Measurements from ENCODE around the gene CAMTA1. TPM values are rescaled to one million over a fixed set of nuclear protein-coding genes. Genes with fewer than 3 reads are reported as not detected.

The CAMTA1 gene
- total and polyA plus RNA-seq, 9 of the 15 experiments (the other 6 are each of a cell fraction or from before 2014, with no cell fraction given) = 43.9 to 161 (median 65.9) TPM

- Histone ChIP-seq H3K27me3 (ENCODE audit: control insufficient read depth in 2 of 2, insufficient read depth in 2 of 2, low read length in 2 of 2) (no peaks in the 10 kb centered on the region), H4K20me1 (replicated peaks; ENCODE audit: control insufficient read depth, insufficient read depth, low read length) (peaks cover 19% of the 10 kb centered on the region; the same call in 1 of the 2 replicates), H3K36me3 (ENCODE audit: control insufficient read depth, insufficient read depth, low read length) (no peaks in the 10 kb centered on the region), H3K27ac (ENCODE audit: extremely low read depth, low read depth, low read length) (no peak overlapping the region), H2AFZ (ENCODE audit: low read depth, low read length) (no peak overlapping the region), H3K9ac (ENCODE audit: insufficient read depth in 1 of 2, low read depth in 2 of 2, low read length in 2 of 2) (no peak overlapping the region), H3K4me3 (no peak overlapping the region), H3K9me1 (ENCODE audit: control insufficient read depth, insufficient read depth, low read length) (no peaks in the 10 kb centered on the region), H3K4me1 (replicated peaks in 1 of 2; ENCODE audit: control insufficient read depth in 2 of 2, insufficient read depth in 2 of 2, low read length in 2 of 2) (peaks cover 3 to 18% of the 10 kb centered on the region in 2 experiments; a peak in 4 of 5 replicates), H3K9me3 (replicated peaks; ENCODE audit: control insufficient read depth, insufficient read depth, low read depth, low read length) (no peaks in the 10 kb centered on the region), H3K79me2 (ENCODE audit: control insufficient read depth, insufficient read depth, low read length) (peaks cover 44% of the 10 kb centered on the region; the same call in 2 of the 3 replicates), H3K4me2 (ENCODE audit: insufficient read depth, low read length) (no peak overlapping the region)
- POLR2A ChIA-PET = interaction anchor here (1.7 to 2.9 kb wide), 3 partner anchors 9 to 34 kb away, joined by 4 to 13 read pairs (median 6); no protein-coding TSS in a partner anchor
- peak; percentile 38 for ATAC-seq
- no peak for FAIRE-seq
- no TSS peak for BruUV-seq (replicated peaks)
- TF ChIP-seq DPF2 (IDR thresholded peaks at IDR 0.05) = no peak
- TF ChIP-seq ZBTB34 (CRISPR knock-in tag; IDR thresholded peaks at IDR 0.05) = no peak
- TF ChIP-seq DLX4 (CRISPR knock-in tag; IDR thresholded peaks at IDR 0.05) = no peak
- TF ChIP-seq ZNF23 (CRISPR knock-in tag; IDR thresholded peaks at IDR 0.05) = no peak
- no peak for TF ChIP-seq SMAD4 (CRISPR knock-in tag; conservative IDR thresholded peaks at IDR 0.05)
- no peak for TF ChIP-seq BMI1 (IDR thresholded peaks at IDR 0.05; ENCODE audit: low read length)
- no peak for TF ChIP-seq MECOM (CRISPR knock-in tag; IDR thresholded peaks at IDR 0.05)
- no peak for TF ChIP-seq FOXM1 (IDR thresholded peaks at IDR 0.05; ENCODE audit: low read depth)
- no peak for TF ChIP-seq FOXM1 (CRISPR knock-in tag; IDR thresholded peaks at IDR 0.05; ENCODE audit: low read depth)
- no peak for TF ChIP-seq MAZ (CRISPR knock-in tag; conservative IDR thresholded peaks at IDR 0.05 in 1 of 2, IDR thresholded peaks at IDR 0.05 in 1 of 2)
- no peak for TF ChIP-seq POLR3G (IDR thresholded peaks at IDR 0.05; ENCODE audit: extremely low read depth, insufficient read length, insufficient replicate concordance)
- no peak for TF ChIP-seq XRCC3 (IDR thresholded peaks at IDR 0.05)
- TF ChIP-seq SREBF1 (IDR thresholded peaks at IDR 0.05; ENCODE audit: borderline replicate concordance, low read depth, low read length) = no peak
- no peak for TF ChIP-seq SRSF1 (IDR thresholded peaks at IDR 0.05; ENCODE audit: low read depth, low read length)
- TF ChIP-seq ZNF764 (CRISPR knock-in tag; IDR thresholded peaks at IDR 0.05; ENCODE audit: low read depth) = no peak
- no peak for TF ChIP-seq ZBTB1 (CRISPR knock-in tag; IDR thresholded peaks at IDR 0.05; ENCODE audit: borderline replicate concordance, low read depth)
- no peak for TF ChIP-seq CHCHD3 (CRISPR knock-in tag; IDR thresholded peaks at IDR 0.05)
- TF ChIP-seq ELK3 (CRISPR knock-in tag; IDR thresholded peaks at IDR 0.05) = no peak
- no peak for TF ChIP-seq HMGXB4 (CRISPR knock-in tag; IDR thresholded peaks at IDR 0.05)
- TF ChIP-seq XRCC4 (IDR thresholded peaks at IDR 0.05; ENCODE audit: extremely low read depth, insufficient read depth, insufficient read length) = no peak
- TF ChIP-seq NRF1 (conservative IDR thresholded peaks at IDR 0.05 in 1 of 2, IDR thresholded peaks at IDR 0.05 in 1 of 2) = no peak
- intact Hi-C loops (cut with micrococcal nuclease) = no loop called here
- CTCF ChIA-PET (ENCODE audit: low intra/inter-chr PET ratio) = no interaction called here
- DNase-seq (ENCODE audit: extremely low read depth in 1 of 4, low spot score in 3 of 4) = no peak
- in situ Hi-C loops (cut with MboI) = no loop called here
- 82% methylated on average over 3 of the region's 3 CpGs for WGBS (ENCODE audit: insufficient coverage, low coverage, missing lambda C conversion rate)
These were observed 16.7 kb downstream of the CAMTA1 start for GRCh38 chr1:6801966-6802365.
